ENCODE results near the gene MMP2.

Gene MMP2

DNA sequence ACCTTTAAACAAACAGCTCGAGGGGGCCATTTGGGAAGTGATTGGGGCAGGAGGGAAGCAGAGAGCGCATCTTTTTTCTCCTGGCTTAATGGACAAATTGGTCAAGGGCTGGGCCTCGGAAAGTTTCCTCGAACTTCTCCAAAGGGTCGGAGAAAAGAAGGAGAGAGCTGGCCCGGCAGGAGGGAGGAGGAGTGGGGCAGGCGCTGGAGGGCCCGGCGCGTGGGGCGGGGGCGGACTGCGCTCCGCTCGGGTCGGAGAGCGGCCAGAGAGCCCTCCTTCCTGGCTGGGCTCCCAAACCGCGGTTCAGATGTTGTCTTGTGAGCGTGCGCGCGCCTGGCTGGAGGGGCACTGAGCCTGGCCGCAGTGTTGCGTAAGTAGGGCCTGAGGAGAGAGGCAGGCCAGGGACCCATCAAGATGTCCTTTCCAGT is 1.2 kb downstream of the MMP2 start:
- in situ Hi-C loops (cut with MboI; ENCODE audit: low pct_unique_long_range_greater_than_20kb, low sequenced_read_pairs, unreplicated experiment) = no loop called here
- no peak for DNase-seq (ENCODE audit: low spot score)
- TF ChIP-seq, protein P1, sequence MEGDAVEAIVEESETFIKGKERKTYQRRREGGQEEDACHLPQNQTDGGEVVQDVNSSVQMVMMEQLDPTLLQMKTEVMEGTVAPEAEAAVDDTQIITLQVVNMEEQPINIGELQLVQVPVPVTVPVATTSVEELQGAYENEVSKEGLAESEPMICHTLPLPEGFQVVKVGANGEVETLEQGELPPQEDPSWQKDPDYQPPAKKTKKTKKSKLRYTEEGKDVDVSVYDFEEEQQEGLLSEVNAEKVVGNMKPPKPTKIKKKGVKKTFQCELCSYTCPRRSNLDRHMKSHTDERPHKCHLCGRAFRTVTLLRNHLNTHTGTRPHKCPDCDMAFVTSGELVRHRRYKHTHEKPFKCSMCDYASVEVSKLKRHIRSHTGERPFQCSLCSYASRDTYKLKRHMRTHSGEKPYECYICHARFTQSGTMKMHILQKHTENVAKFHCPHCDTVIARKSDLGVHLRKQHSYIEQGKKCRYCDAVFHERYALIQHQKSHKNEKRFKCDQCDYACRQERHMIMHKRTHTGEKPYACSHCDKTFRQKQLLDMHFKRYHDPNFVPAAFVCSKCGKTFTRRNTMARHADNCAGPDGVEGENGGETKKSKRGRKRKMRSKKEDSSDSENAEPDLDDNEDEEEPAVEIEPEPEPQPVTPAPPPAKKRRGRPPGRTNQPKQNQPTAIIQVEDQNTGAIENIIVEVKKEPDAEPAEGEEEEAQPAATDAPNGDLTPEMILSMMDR (IDR thresholded peaks at IDR 0.05; ENCODE audit: extremely low read depth, insufficient read depth, missing control alignments) = no peak

DNA sequence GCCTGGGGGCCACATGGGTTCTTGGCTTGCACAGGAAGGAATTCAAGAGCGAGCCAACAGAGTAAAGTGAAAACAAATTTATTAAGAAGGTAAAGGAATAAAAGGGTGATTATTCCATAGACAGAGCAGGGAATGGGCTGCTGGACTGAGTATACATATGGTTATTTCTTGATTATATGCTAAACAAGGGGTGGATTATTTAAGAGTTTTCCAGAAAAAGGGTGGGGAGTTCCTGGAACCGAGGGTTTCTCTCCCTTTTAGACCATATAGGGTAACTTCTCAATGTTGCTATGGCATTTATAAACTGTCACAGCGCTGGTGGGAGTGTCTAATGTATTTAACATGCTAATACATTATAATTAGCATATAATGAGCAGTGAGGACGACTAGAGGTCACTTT is 2.0 kb downstream of the MMP2 start:
- TF ChIP-seq, protein P1 (IDR thresholded peaks at IDR 0.05; ENCODE audit: extremely low read depth, insufficient read depth, missing control alignments) = no peak
- in situ Hi-C loops (cut with MboI; ENCODE audit: low pct_unique_long_range_greater_than_20kb, low sequenced_read_pairs, unreplicated experiment) = no loop called here
- DNase-seq (ENCODE audit: low spot score) = no peak

DNA sequence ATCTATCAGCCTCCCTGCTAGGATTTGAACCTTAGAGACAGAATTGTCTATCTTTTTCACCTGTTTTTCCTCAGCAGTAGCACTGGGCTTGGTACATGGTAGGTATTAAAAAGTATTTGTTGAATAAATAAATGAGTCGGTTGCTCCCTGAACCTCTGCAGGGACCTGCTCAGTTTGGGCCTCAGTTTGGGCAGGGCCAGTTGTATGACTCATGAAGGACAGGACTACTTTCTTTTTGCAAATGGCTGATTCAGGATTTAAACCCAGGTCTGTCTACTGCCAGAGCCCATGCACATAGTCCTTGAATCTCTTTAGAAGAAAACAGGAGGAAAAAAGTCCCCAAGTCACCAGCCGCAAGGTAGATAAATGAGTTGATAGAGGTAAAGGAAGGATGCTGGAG is 3.1 kb downstream of the MMP2 start:
- no peak for DNase-seq (ENCODE audit: low spot score)
- in situ Hi-C loops (cut with MboI; ENCODE audit: low pct_unique_long_range_greater_than_20kb, low sequenced_read_pairs, unreplicated experiment) = no loop called here
- TF ChIP-seq, protein P1 (IDR thresholded peaks at IDR 0.05; ENCODE audit: extremely low read depth, insufficient read depth, missing control alignments) = no peak

GRCh38 chr16:55487048-55487803 is 8.2 kb downstream of the MMP2 start:
- TF ChIP-seq, protein P1 (IDR thresholded peaks at IDR 0.05; ENCODE audit: extremely low read depth, insufficient read depth, missing control alignments) = no peak
- in situ Hi-C loops (cut with MboI; ENCODE audit: low pct_unique_long_range_greater_than_20kb, low sequenced_read_pairs, unreplicated experiment) = no loop called here

DNA sequence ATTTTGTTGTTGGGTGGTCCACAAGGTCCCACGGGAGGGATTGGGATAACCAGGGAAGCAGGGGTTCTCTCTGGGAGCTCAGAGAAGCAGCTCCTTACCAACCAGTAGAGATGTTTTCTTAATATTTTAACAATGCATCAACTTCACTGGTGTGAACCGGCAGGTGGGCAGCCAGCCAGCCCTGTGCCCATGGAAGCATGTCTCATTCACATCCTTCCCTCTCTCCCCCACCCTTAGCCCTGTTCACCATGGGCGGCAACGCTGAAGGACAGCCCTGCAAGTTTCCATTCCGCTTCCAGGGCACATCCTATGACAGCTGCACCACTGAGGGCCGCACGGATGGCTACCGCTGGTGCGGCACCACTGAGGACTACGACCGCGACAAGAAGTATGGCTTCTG is 9.3 kb downstream of the MMP2 start:
- no peak for DNase-seq (ENCODE audit: low spot score)
- in situ Hi-C loops (cut with MboI; ENCODE audit: low pct_unique_long_range_greater_than_20kb, low sequenced_read_pairs, unreplicated experiment) = no loop called here
- TF ChIP-seq, protein P1 (IDR thresholded peaks at IDR 0.05; ENCODE audit: extremely low read depth, insufficient read depth, missing control alignments) = no peak

More at GRCh38 chr16:55487048-55487803, 8.2 kb downstream of the MMP2 start:
- DNase-seq (ENCODE audit: low spot score) = no peak

- no peak for DNase-seq (ENCODE audit: low spot score)
- TF ChIP-seq, protein P1 (IDR thresholded peaks at IDR 0.05; ENCODE audit: extremely low read depth, insufficient read depth, missing control alignments) = no peak
- in situ Hi-C loops (cut with MboI; ENCODE audit: low pct_unique_long_range_greater_than_20kb, low sequenced_read_pairs, unreplicated experiment) = no loop called here
Measured at GRCh38 chr16:55489119-55489955, 10.3 kb downstream of the MMP2 start.
